ENCODE results near the gene FYB2.
"Not testable (repeated sequence)": the region's sequence is repeated elsewhere in the genome, so short reads cannot be mapped to it uniquely, and the experiment has no call there.

The FYB2 gene

GRCh38 chr1:56797065-56797685 is 22.0 kb downstream of the FYB2 start:
- no peak for DNase-seq (ENCODE audit: low read depth in 2 of 2)

GRCh38 chr1:56795870-56796269 is 23.3 kb downstream of the FYB2 start:
- no peak for DNase-seq (ENCODE audit: low read depth in 2 of 2)

DNA sequence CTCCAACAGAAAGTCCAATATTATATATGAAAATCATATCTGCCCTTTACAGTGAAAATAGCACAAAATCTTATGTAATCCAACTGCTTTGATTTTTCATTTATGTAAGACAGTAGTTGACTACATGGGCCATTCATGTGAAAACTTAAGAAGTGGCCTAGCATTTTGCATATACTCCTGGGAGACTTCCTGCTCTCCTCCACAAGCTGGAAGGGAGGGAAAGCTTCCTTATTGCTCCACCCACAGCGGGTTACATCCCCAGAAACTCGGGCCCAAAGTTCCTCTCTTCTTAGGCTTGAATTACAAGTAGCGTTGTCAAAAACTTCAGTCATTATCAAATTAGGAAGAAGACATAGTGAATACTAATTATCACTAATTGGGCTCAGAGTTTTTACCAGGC is 29.2 kb downstream of the FYB2 start:
- DNase-seq (ENCODE audit: low read depth in 2 of 2) = no peak

GRCh38 chr1:56788588-56788987 is 30.6 kb downstream of the FYB2 start:
- DNase-seq (ENCODE audit: low read depth in 2 of 2) = no peak

GRCh38 chr1:56788102-56788501 is 31.1 kb downstream of the FYB2 start:
- DNase-seq (ENCODE audit: low read depth in 2 of 2) = no peak

DNA sequence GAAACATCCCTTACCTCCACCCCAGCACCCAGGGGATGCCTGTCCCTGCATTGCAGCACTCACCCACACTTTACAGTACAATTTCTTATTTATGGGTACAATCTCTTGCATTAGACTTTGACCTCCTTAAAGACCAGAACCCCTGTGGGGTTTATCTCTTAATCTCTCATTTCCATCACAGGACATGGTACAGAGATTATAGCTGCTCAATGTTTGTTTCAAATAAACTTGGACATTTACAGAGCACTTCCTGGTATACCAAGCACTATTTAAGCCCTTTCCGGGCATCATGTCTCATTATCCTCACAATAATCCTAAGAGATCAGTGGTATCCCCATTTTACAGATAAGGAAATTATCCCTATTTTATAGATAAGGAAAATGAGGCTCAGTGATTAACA is 31.9 kb downstream of the FYB2 start:
- no peak for DNase-seq (ENCODE audit: low read depth in 2 of 2)

- no peak for DNase-seq (ENCODE audit: low read depth in 2 of 2)
Observed at GRCh38 chr1:56782773-56783172, 36.4 kb downstream of the FYB2 start.

- DNase-seq (ENCODE audit: low read depth in 2 of 2) = no peak
Observed at GRCh38 chr1:56780826-56781225, 38.4 kb downstream of the FYB2 start.

GRCh38 chr1:56780128-56780750 is 39.0 kb downstream of the FYB2 start:
- no peak for DNase-seq (ENCODE audit: low read depth in 2 of 2)

GRCh38 chr1:56777972-56778371 is 41.2 kb downstream of the FYB2 start:
- no peak for DNase-seq (ENCODE audit: low read depth in 2 of 2)

GRCh38 chr1:56774732-56775131 is 44.5 kb downstream of the FYB2 start:
- DNase-seq (ENCODE audit: low read depth in 2 of 2) = not testable (repeated sequence)

- no peak for DNase-seq (ENCODE audit: low read depth in 2 of 2)
Observed at GRCh38 chr1:56774067-56774609, 45.1 kb downstream of the FYB2 start.

- no peak for DNase-seq (ENCODE audit: low read depth in 2 of 2)
Observed at GRCh38 chr1:56773341-56774066, 45.7 kb downstream of the FYB2 start.

GRCh38 chr1:56771717-56772116 is 47.5 kb downstream of the FYB2 start:
- no peak for DNase-seq (ENCODE audit: low read depth in 2 of 2)

GRCh38 chr1:56758794-56759193 is 60.4 kb downstream of the FYB2 start:
- no peak for DNase-seq (ENCODE audit: low read depth in 2 of 2)

DNA sequence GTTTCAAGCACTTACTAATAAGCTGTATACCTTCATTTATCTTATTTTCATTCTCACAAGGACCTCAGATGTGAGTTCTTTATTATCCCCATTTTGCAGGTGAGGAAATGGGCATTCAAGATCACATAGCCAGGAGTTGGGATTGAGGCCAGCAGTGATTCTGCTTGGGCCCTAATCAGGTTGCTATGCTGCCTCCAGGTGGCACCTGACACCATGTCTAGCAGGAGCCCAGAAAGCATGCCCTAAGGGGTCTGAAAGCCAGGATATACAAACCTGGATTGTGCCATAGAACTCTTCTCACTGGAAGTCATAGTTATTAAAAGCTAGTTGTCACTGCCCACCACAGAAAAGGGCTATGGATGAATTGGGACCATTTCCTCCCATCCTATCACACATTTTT is 61.1 kb downstream of the FYB2 start:
- no peak for DNase-seq (ENCODE audit: low read depth in 2 of 2)

GRCh38 chr1:56755911-56756310 is 63.3 kb downstream of the FYB2 start:
- no peak for DNase-seq (ENCODE audit: low read depth in 2 of 2)

DNA sequence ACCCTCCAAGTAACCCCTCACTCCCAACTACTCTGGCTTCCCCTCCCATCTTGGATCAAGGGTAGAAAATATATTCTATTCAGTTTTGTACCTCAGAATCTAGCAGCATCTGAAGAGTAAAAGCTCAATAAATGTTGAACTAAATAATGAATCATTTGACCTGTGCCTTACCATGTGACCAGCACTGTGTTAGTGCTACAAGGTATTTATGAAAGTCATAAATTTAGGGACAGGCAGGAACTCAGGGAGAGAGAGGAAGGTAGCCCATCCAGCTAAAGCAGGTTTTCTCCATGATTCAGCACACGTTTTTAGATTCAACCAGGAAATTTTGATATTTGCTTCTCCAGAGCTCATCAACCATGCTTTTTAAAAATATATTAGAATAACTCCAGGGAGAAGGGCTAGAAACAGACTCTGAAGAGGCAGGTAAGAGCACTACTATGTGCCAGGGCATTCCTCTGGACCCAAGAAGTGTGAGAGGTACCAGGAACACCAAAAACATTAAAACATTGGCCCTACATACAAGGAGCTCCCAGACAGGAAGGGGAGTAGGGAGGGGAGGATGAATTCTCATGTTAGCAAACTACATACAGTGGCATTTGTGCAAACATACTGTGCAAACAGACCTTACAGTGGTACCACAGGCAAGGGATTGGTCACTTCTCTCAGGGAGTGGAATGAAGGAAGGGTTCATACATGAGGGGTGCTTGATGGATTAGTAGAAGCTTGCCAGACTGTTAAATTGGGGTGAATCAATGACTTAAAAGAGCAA is 64.3 kb downstream of the FYB2 start:
- DNase-seq (ENCODE audit: low read depth in 2 of 2) = no peak

- no peak for DNase-seq (ENCODE audit: low read depth in 2 of 2)
Observed at GRCh38 chr1:56745231-56745630, 74.0 kb downstream of the FYB2 start.

GRCh38 chr1:56728964-56729363 is 90.2 kb downstream of the FYB2 start:
- no peak for DNase-seq (ENCODE audit: low read depth in 2 of 2)

DNA sequence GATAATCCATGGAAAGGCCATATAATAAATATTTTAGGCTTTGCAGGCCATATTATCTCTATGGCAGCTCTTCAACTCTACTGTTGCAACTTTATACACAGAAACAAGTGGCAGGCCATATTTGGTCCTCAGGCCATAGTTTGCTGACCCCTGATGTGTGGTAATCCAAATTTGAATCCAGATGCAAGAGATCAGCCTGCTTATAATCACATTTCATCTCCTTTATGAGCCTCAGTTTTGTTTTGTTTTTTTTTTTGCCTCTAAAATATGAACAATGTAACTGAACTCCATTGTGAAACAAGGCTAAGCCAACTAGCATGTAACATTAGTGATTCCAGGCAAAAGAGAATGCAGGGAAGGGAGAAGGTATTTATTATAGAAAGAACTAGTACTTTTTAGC is 92.5 kb downstream of the FYB2 start:
- no peak for DNase-seq (ENCODE audit: low read depth in 2 of 2)

DNA sequence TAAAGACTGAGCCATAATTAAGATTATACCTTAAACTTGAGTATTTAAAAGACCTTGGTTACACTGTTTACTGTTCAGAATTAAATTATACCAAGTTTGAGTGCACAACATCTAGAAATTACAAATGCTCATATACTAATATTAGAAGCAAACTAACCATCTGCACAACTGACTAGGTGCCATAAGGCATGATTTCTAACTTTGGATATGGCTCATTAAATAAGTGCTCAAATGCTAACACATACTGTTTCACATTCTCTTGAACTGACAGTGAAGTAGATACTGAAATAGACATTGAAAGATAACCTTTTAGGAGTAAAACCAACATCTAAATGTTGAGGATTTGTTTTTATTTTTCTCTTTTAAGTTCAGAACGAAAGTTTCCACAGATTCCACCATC is 100.0 kb downstream of the FYB2 start:
- no peak for DNase-seq (ENCODE audit: low read depth in 2 of 2)

All from stimulated activated CD4-positive, alpha-beta T cell treated with anti-CD3 and anti-CD28 coated beads, Interleukin-12 subunit alpha, Interleukin-12 subunit beta, amount 100 ng/mL, for 24 hours (primary cell).